ENCODE results near the gene GGA3.
A peak's percentile ranks its signal among the peaks of the same experiment; 100 is the strongest.

Gene GGA3

GRCh38 chr17:75245011-75245410 is 16.4 kb downstream of the GGA3 start:
- no peak for DNase-seq (ENCODE audit: low read depth in 2 of 2)

- DNase-seq (ENCODE audit: low read depth in 2 of 2) = no peak
Measured at GRCh38 chr17:75244133-75244866, 17.1 kb downstream of the GGA3 start.

GRCh38 chr17:75242461-75243042 is 18.9 kb downstream of the GGA3 start:
- DNase-seq (ENCODE audit: low read depth in 2 of 2) = no peak

GRCh38 chr17:75241996-75242460 is 19.4 kb downstream of the GGA3 start:
- DNase-seq (ENCODE audit: low read depth in 2 of 2) = no peak

GRCh38 chr17:75241502-75241901 is 19.9 kb downstream of the GGA3 start:
- DNase-seq (ENCODE audit: low read depth in 2 of 2) = no peak

- no peak for DNase-seq (ENCODE audit: low read depth in 2 of 2)
Measured at GRCh38 chr17:75241143-75241430, 20.3 kb downstream of the GGA3 start.

GRCh38 chr17:75240394-75241142 is 20.8 kb downstream of the GGA3 start:
- DNase-seq (ENCODE audit: low read depth in 2 of 2) = no peak

GRCh38 chr17:75239778-75240393 is 21.5 kb downstream of the GGA3 start:
- no peak for DNase-seq (ENCODE audit: low read depth in 2 of 2)

- DNase-seq (ENCODE audit: low read depth in 2 of 2) = no peak
Measured at GRCh38 chr17:75239214-75239613, 22.2 kb downstream of the GGA3 start.

GRCh38 chr17:75238684-75239191 is 22.7 kb downstream of the GGA3 start:
- peak; percentile 44 to 47 for DNase-seq (ENCODE audit: low read depth in 2 of 2)

GRCh38 chr17:75238020-75238580 is 23.3 kb downstream of the GGA3 start:
- DNase-seq (ENCODE audit: low read depth in 2 of 2) = no peak

- DNase-seq (ENCODE audit: low read depth in 2 of 2) = no peak
Measured at GRCh38 chr17:75237100-75238014, 24.0 kb downstream of the GGA3 start.

GRCh38 chr17:75232786-75233185 is 28.6 kb downstream of the GGA3 start:
- DNase-seq (ENCODE audit: low read depth in 2 of 2) = no peak

- no peak for DNase-seq (ENCODE audit: low read depth in 2 of 2)
Measured at GRCh38 chr17:75231741-75232464, 29.5 kb downstream of the GGA3 start.

- no peak for DNase-seq (ENCODE audit: low read depth in 2 of 2)
Measured at GRCh38 chr17:75231071-75231470, 30.3 kb downstream of the GGA3 start.

GRCh38 chr17:75228847-75229246 is 32.6 kb downstream of the GGA3 start:
- DNase-seq (ENCODE audit: low read depth in 2 of 2) = no peak

GRCh38 chr17:75228305-75228704 is 33.1 kb downstream of the GGA3 start:
- no peak for DNase-seq (ENCODE audit: low read depth in 2 of 2)

- no peak for DNase-seq (ENCODE audit: low read depth in 2 of 2)
Measured at GRCh38 chr17:75227729-75228128, 33.7 kb downstream of the GGA3 start.

- DNase-seq (ENCODE audit: low read depth in 2 of 2) = no peak
Measured at GRCh38 chr17:75225016-75225415, 36.4 kb downstream of the GGA3 start.

- DNase-seq (ENCODE audit: low read depth in 2 of 2) = no peak
Measured at GRCh38 chr17:75219815-75220214, 41.6 kb downstream of the GGA3 start.
